Umbilical cord (tissue), 2 donors: ENCODE data around the gene MRTFA. TPM values are rescaled to one million over a fixed set of nuclear protein-coding genes. Genes with fewer than 3 reads are reported as not detected.
A peak's percentile ranks its signal among the peaks of the same experiment; 100 is the strongest.

ENCODE experiments used
- DNase-seq: peaks from one replicate; pipeline ENCODE4 v3.0.0-alpha.2; 2015; ENCODE audit warnings: low spot score
- total RNA-seq: library from RNA; depleted of rRNA; stranded (reverse); fragments of >200 nt; gene quantifications from one replicate; pipeline ENCODE4 v1.2.3, GENCODE V29; 2014; ENCODE audit warnings: low replicate concordance; ENCODE audit not compliant: insufficient read depth

MRTFA gene
- total RNA-seq, 1 donor from 2014 or later, result 85.2 TPM

- DNase-seq, result no peak
These were observed 172.8 kb downstream of the MRTFA start for GRCh38 chr22:40463683-40464082.

GRCh38 chr22:40463017-40463631 is 173.4 kb downstream of the MRTFA start:
- no peak for DNase-seq

GRCh38 chr22:40462195-40462984 is 174.1 kb downstream of the MRTFA start:
- no peak for DNase-seq

- no peak for DNase-seq
These were observed 182.8 kb downstream of the MRTFA start for GRCh38 chr22:40453671-40454070.

GRCh38 chr22:40452730-40453487 is 183.6 kb downstream of the MRTFA start:
- DNase-seq, result no peak

GRCh38 chr22:40451210-40451609 is 185.3 kb downstream of the MRTFA start:
- no peak for DNase-seq

- DNase-seq, result peak; percentile 56
These were observed 185.9 kb downstream of the MRTFA start for GRCh38 chr22:40450616-40451015.

GRCh38 chr22:40449676-40450035 is 186.9 kb downstream of the MRTFA start:
- peak; percentile 56 for DNase-seq

- DNase-seq, result no peak
These were observed 190.3 kb downstream of the MRTFA start for GRCh38 chr22:40446203-40446602.

- DNase-seq, result no peak
These were observed 192.2 kb downstream of the MRTFA start for GRCh38 chr22:40444178-40444831.

GRCh38 chr22:40443732-40444131 is 192.8 kb downstream of the MRTFA start:
- DNase-seq, result no peak

GRCh38 chr22:40441761-40442390 is 194.6 kb downstream of the MRTFA start:
- DNase-seq, result no peak

- peak; percentile 59 for DNase-seq
These were observed 199.8 kb downstream of the MRTFA start for GRCh38 chr22:40436505-40437431.

- no peak for DNase-seq
These were observed 201.8 kb downstream of the MRTFA start for GRCh38 chr22:40434745-40435144.

GRCh38 chr22:40434106-40434505 is 202.4 kb downstream of the MRTFA start:
- DNase-seq, result no peak

GRCh38 chr22:40433416-40434090 is 203.0 kb downstream of the MRTFA start:
- no peak for DNase-seq

- DNase-seq, result no peak
These were observed 203.9 kb downstream of the MRTFA start for GRCh38 chr22:40432625-40433024.

GRCh38 chr22:40432157-40432556 is 204.4 kb downstream of the MRTFA start:
- DNase-seq, result no peak

GRCh38 chr22:40430991-40431390 is 205.5 kb downstream of the MRTFA start:
- DNase-seq, result no peak

GRCh38 chr22:40429481-40429880 is 207.0 kb downstream of the MRTFA start:
- no peak for DNase-seq
